Ascending aorta (tissue), 2 donors: ENCODE data around the gene ATXN10. TPM values are rescaled to one million over a fixed set of nuclear protein-coding genes. Genes with fewer than 3 reads are reported as not detected.

Source experiments
- DNase-seq, 2 donors: peaks; one replicate each; pipeline ENCODE4 v3.0.0-alpha.2; 2019; ENCODE audit warnings: low spot score in 2 of 2
- H3K27ac ChIP-seq, 2 donors: fragments of 200-600 bp; sonication (generic); one replicate each; pipeline ENCODE4 v1.5.1; 2016 to 2017; ENCODE audit warnings: mild to moderate bottlenecking in 1 of 2
- H3K27me3 ChIP-seq: fragments of 200-600 bp; sonication (generic); one replicate; pipeline ENCODE4 v1.5.1; 2017
- H3K36me3 ChIP-seq, 2 donors: fragments of 200-600 bp; sonication (generic); one replicate each; pipeline ENCODE4 v1.5.1; 2016
- H3K4me1 ChIP-seq, 2 donors: fragments of 200-600 bp; sonication (generic); one replicate each; pipeline ENCODE4 v1.5.1; 2016 to 2017; ENCODE audit warnings: mild to moderate bottlenecking in 1 of 2
- H3K4me3 ChIP-seq, 2 donors: fragments of 200-600 bp; sonication (generic); one replicate each; pipeline ENCODE4 v1.5.1; 2016 to 2017; ENCODE audit warnings: mild to moderate bottlenecking in 1 of 2
- H3K9me3 ChIP-seq, 2 donors: fragments of 200-600 bp; sonication (generic); one replicate each; pipeline ENCODE4 v1.5.1; 2016
- CTCF ChIP-seq, 3 experiments: fragments of 200-600 bp in 2 of 3; fragments of 450-650 bp in 1 of 3; sonication (generic) in 2 of 3; IDR thresholded peaks; one replicate each; pipeline ENCODE4 v1.5.1; 2016 to 2019; ENCODE audit warnings: antibody characterized with exemption in 3 of 3, mild to moderate bottlenecking in 1 of 3, moderate library complexity in 1 of 3
- intact Hi-C: fragments of 100-400 bp; cut with DNase I; formaldehyde crosslinking; loops from one replicate; pipeline ENCODE4 v1.15.1; 2023
- total RNA-seq: library from RNA; depleted of rRNA; stranded (reverse); fragments of >200 nt; gene quantifications from one replicate; pipeline ENCODE4 v1.1.0, GENCODE V29; 2016

Gene ATXN10
- total RNA-seq, 1 donor from 2014 or later = 82.1 TPM

DNA sequence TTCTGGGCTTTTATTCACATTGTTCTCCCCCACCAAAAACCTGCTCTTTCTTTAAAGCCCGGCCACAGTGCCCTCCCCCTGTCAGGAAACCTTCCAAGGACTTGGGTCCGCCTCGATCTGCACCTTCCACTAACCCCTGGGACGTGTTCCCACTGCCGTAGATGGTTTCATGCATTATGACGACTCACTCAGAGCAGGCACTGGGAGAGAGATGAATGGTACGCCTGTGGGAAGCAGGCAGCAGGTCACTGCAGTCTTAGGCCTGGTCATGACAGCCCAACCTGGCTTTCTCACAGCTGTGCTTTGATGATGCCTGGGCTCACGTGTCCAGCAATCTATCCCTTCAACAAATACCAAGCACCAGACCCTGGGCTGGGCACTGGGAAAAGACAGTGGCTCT, 189.6 kb downstream of the ATXN10 start:
- Histone ChIP-seq H3K27me3 (no peaks in the 10 kb centered on the region), H3K4me1 (peaks cover 0 to 3% of the 10 kb centered on the region in 2 donors), H3K27ac (no peak overlapping the region), H3K36me3 (peaks cover 4 to 14% of the 10 kb centered on the region in 2 donors), H3K9me3 (no peaks in the 10 kb centered on the region), H3K4me3 (no peak overlapping the region)
- intact Hi-C loops = no loop called here
- no peak for DNase-seq
- TF ChIP-seq CTCF (IDR thresholded peaks at IDR 0.05) = no peak

GRCh38 chr22:45863981-45864751, 192.5 kb downstream of the ATXN10 start:
- intact Hi-C loops = no loop called here
- no peak overlapping the region for H3K27ac ChIP-seq
- H3K4me3 ChIP-seq = no peak overlapping the region
- H3K27me3 ChIP-seq = peaks cover 15% of the 10 kb centered on the region
- no peaks in the 10 kb centered on the region for H3K9me3 ChIP-seq
- peak; percentile 67 to 85 (median 83) for TF ChIP-seq CTCF (IDR thresholded peaks at IDR 0.05)
- peak in 1 of 2 donors; percentile 83 for DNase-seq
- peaks cover 3 to 4% of the 10 kb centered on the region in 2 donors for H3K36me3 ChIP-seq
- H3K4me1 ChIP-seq = peaks cover 9 to 13% of the 10 kb centered on the region in 2 donors

DNA sequence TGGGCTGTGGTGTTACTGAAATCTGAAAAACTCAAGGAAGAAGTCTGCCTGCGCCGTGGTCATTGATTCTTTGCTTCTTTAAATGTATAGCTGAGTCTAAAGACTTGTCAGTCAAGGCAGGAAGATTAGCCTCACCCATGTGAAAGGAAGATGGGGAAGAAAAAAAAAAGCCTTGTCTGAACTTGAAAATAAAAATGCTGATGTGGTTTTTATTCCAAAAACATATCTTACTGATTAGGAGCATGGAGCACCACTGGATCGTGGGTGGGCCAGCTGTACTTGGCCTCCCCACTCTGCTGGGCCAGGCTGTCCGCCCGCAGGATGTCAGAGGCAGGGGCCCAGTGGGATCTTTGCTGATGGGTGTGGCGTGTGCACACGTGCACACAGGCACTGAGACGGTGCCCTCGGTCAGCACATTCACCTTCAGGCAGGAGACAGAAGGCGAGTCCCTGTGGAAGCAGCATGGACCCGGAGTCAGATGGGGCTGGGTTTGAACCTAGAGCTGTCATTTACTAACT, 193.4 kb downstream of the ATXN10 start:
- no peak for DNase-seq
- H3K4me1 ChIP-seq = peaks cover 9 to 13% of the 10 kb centered on the region in 2 donors
- no peak overlapping the region for H3K4me3 ChIP-seq
- H3K9me3 ChIP-seq = no peaks in the 10 kb centered on the region
- intact Hi-C loops = no loop called here
- no peaks in the 10 kb centered on the region for H3K36me3 ChIP-seq
- no peak for TF ChIP-seq CTCF (IDR thresholded peaks at IDR 0.05)
- peaks cover 15% of the 10 kb centered on the region for H3K27me3 ChIP-seq
- H3K27ac ChIP-seq = no peak overlapping the region

GRCh38 chr22:45865561-45866125, 194.0 kb downstream of the ATXN10 start:
- Histone ChIP-seq H3K27me3 (peaks cover 15% of the 10 kb centered on the region), H3K4me1 (peaks cover 9 to 13% of the 10 kb centered on the region in 2 donors), H3K4me3 (no peak overlapping the region), H3K36me3 (no peaks in the 10 kb centered on the region), H3K27ac (no peak overlapping the region), H3K9me3 (no peaks in the 10 kb centered on the region)
- TF ChIP-seq CTCF (IDR thresholded peaks at IDR 0.05) = no peak
- no peak for DNase-seq
- intact Hi-C loops = no loop called here

DNA sequence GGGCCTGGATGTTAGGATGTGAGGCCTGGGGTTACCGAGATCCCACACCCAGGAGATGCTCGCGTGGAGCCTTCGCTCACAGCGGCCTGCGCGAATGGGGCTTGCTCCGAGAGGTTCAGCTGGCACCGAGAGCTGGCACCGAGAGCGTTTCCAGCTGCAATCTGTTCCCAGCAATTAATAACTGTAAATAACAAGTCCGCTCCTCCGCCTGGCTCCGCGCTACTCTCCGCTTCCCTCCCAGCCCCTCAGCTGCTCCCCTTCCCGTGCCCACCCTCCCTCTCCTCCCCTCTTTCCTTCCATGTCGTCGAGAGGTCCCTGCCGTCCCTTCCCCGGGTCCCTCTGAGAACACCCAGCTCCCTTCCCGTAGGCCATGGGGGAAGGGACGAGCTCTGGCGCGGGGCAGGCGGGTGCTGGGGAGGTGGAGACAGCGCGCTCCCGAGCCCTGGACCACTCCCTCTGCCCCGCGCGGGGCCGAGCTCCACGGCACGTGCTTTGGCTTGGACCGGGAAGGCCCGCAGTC, 194.6 kb downstream of the ATXN10 start:
- Histone ChIP-seq H3K27ac (no peak overlapping the region), H3K4me3 (peak overlapping the region; percentile 43 to 53), H3K36me3 (no peaks in the 10 kb centered on the region), H3K4me1 (peaks cover 9 to 13% of the 10 kb centered on the region in 2 donors), H3K27me3 (peaks cover 15% of the 10 kb centered on the region), H3K9me3 (no peaks in the 10 kb centered on the region)
- TF ChIP-seq CTCF (IDR thresholded peaks at IDR 0.05) = no peak
- intact Hi-C loops = no loop called here
- DNase-seq = no peak
